B cell (primary cell): Measurements from ENCODE around the gene ATXN7.

Source experiments
- CTCF ChIP-seq: fragments of 200-600 bp; IDR thresholded peaks from one replicate; pipeline ENCODE4 v1.8.0; 2022; ENCODE audit warnings: antibody characterized with exemption, mild to moderate bottlenecking
- EZH2 ChIP-seq: IDR thresholded peaks from 2 replicates; pipeline ENCODE4 v1.6.1; 2012; ENCODE audit warnings: borderline replicate concordance, low read depth, mild to moderate bottlenecking, moderate library complexity, low read length; ENCODE audit not compliant: insufficient read depth, poor library complexity, severe bottlenecking

GRCh38 chr3:63895422-63896189 is 31.9 kb downstream of the ATXN7 start:
- no peak for TF ChIP-seq CTCF
- no peak for TF ChIP-seq EZH2
